ENCODE results near the gene UBE3B. TPM values are rescaled to one million over a fixed set of nuclear protein-coding genes. Genes with fewer than 3 reads are reported as not detected.

UBE3B gene
- polyA plus RNA-seq, 1 experiment = 42.8 TPM

GRCh38 chr12:109443794-109444193, 33.6 kb upstream of the UBE3B start:
- H3K27me3 ChIP-seq (ENCODE audit: control insufficient read depth, insufficient read depth, low read length) = no peaks in the 10 kb centered on the region
- H3K9me3 ChIP-seq (ENCODE audit: control insufficient read depth, insufficient read depth, low read length) = no peaks in the 10 kb centered on the region
- ChIA-PET POLR2A (interaction anchor here (0.7 to 1.1 kb wide), 3 partner anchors 15 to 400 kb away, joined by 3 to 8 read pairs (median 3); partner anchors contain the start of genes KCTD10 and UBE3B), CTCF (interaction anchor here (1.1 to 3.9 kb wide), 3 partner anchors 10 to 75 kb away, joined by 3 to 18 read pairs (median 14); no protein-coding TSS in a partner anchor)
- no peak for DNase-seq (ENCODE audit: low read depth, low spot score)
- H3K27ac ChIP-seq (ENCODE audit: low read depth, low read length) = no peak overlapping the region
- no peak overlapping the region for H3K4me3 ChIP-seq (ENCODE audit: low read depth, low read length)
- TF ChIP-seq CTCF (IDR thresholded peaks at IDR 0.05; ENCODE audit: low read depth, low read length) = no peak

- no peak overlapping the region for H3K27ac ChIP-seq (ENCODE audit: low read depth, low read length)
- POLR2A ChIA-PET = interaction anchor here (0.7 to 1.1 kb wide), 2 partner anchors 33 to 400 kb away, joined by 3 read pairs; partner anchors contain the start of genes KCTD10 and UBE3B
These were observed 33.2 kb upstream of the UBE3B start for GRCh38 chr12:109444259-109444658.

GRCh38 chr12:109445191-109445609, 32.2 kb upstream of the UBE3B start:
- Histone ChIP-seq H3K9me3 (ENCODE audit: control insufficient read depth, insufficient read depth, low read length) (no peaks in the 10 kb centered on the region), H3K27me3 (ENCODE audit: control insufficient read depth, insufficient read depth, low read length) (no peaks in the 10 kb centered on the region), H3K27ac (ENCODE audit: low read depth, low read length) (no peak overlapping the region), H3K4me3 (ENCODE audit: low read depth, low read length) (no peak overlapping the region)
- ChIA-PET CTCF (interaction anchor here (1.1 to 3.9 kb wide), 4 partner anchors 8 to 17 kb away, joined by 4 to 18 read pairs (median 5); no protein-coding TSS in a partner anchor), POLR2A (no interaction called here)
- no peak for TF ChIP-seq CTCF (IDR thresholded peaks at IDR 0.05; ENCODE audit: low read depth, low read length)
- no peak for DNase-seq (ENCODE audit: low read depth, low spot score)

More at GRCh38 chr12:109444259-109444658, 33.2 kb upstream of the UBE3B start:
- CTCF ChIA-PET = interaction anchor here (1.1 to 3.9 kb wide), 3 partner anchors 11 to 75 kb away, joined by 3 to 18 read pairs (median 14); no protein-coding TSS in a partner anchor
- Histone ChIP-seq H3K9me3 (ENCODE audit: control insufficient read depth, insufficient read depth, low read length) (no peaks in the 10 kb centered on the region), H3K27me3 (ENCODE audit: control insufficient read depth, insufficient read depth, low read length) (no peaks in the 10 kb centered on the region), H3K4me3 (ENCODE audit: low read depth, low read length) (no peak overlapping the region)
- TF ChIP-seq CTCF (IDR thresholded peaks at IDR 0.05; ENCODE audit: low read depth, low read length) = no peak
- no peak for DNase-seq (ENCODE audit: low read depth, low spot score)

GRCh38 chr12:109446869-109447268, 30.6 kb upstream of the UBE3B start:
- Histone ChIP-seq H3K27me3 (ENCODE audit: control insufficient read depth, insufficient read depth, low read length) (no peaks in the 10 kb centered on the region), H3K4me3 (ENCODE audit: low read depth, low read length) (no peak overlapping the region), H3K27ac (ENCODE audit: low read depth, low read length) (no peak overlapping the region), H3K9me3 (ENCODE audit: control insufficient read depth, insufficient read depth, low read length) (no peaks in the 10 kb centered on the region)
- TF ChIP-seq CTCF (IDR thresholded peaks at IDR 0.05; ENCODE audit: low read depth, low read length) = no peak
- DNase-seq (ENCODE audit: low read depth, low spot score) = no peak
- POLR2A ChIA-PET = no interaction called here
- CTCF ChIA-PET = interaction anchor here (1.4 kb wide), 1 partner anchor 18 kb away, joined by 6 read pairs; no protein-coding TSS in a partner anchor

GRCh38 chr12:109447482-109447881, 30.0 kb upstream of the UBE3B start:
- Histone ChIP-seq H3K9me3 (ENCODE audit: control insufficient read depth, insufficient read depth, low read length) (no peaks in the 10 kb centered on the region), H3K4me3 (ENCODE audit: low read depth, low read length) (no peak overlapping the region), H3K27me3 (ENCODE audit: control insufficient read depth, insufficient read depth, low read length) (no peaks in the 10 kb centered on the region), H3K27ac (ENCODE audit: low read depth, low read length) (no peak overlapping the region)
- ChIA-PET POLR2A (no interaction called here), CTCF (interaction anchor here (1.0 to 1.4 kb wide), 2 partner anchors 14 to 19 kb away, joined by 6 read pairs; no protein-coding TSS in a partner anchor)
- no peak for TF ChIP-seq CTCF (IDR thresholded peaks at IDR 0.05; ENCODE audit: low read depth, low read length)
- DNase-seq (ENCODE audit: low read depth, low spot score) = no peak

Measured in AG04450 (cell line).